B cell (primary cell): Measurements from ENCODE around the gene ZC3H7A. TPM values are rescaled to one million over a fixed set of nuclear protein-coding genes. Genes with fewer than 3 reads are reported as not detected.

Source experiments
- ATAC-seq: fragments of 200-7000 bp; cut with Tn5 transposase; one replicate; pipeline ENCODE4 v1.10.0; 2021; ENCODE audit warnings: low read depth, mild to moderate bottlenecking, moderate number of reproducible peaks, moderate library complexity
- CTCF ChIA-PET: fragments of 350-600 bp; sonication (Branson Sonifier 250); formaldehyde crosslinking; loops from one replicate; lab custom pipeline; 2021; ENCODE audit warnings: antibody characterized with exemption, inconsistent platforms; lab: Charles Lee
- POLR2A ChIA-PET: fragments of 350-600 bp; sonication (Branson Sonifier 250); formaldehyde crosslinking; loops from one replicate; lab custom pipeline; 2021; ENCODE audit warnings: antibody characterized with exemption; lab: Charles Lee
- DNase-seq: peaks from one replicate; pipeline ENCODE4 v3.0.0; 2013
- H2AFZ ChIP-seq: 2 replicates; pipeline ENCODE4 v1.6.1; 2012; ENCODE audit warnings: mild to moderate bottlenecking, low read depth, low read length; ENCODE audit not compliant: insufficient read depth, poor library complexity, severe bottlenecking
- H3K27ac ChIP-seq, 2 donors: 1 replicate in 1 of 2; 2 replicates in 1 of 2; pipeline ENCODE4 v1.5.1; 2012 to 2013; ENCODE audit warnings: low read length in 2 of 2, mild to moderate bottlenecking in 2 of 2, moderate library complexity in 1 of 2
- H3K27me3 ChIP-seq, 4 experiments: fragments of 200-600 bp in 1 of 4; sonication (generic) in 1 of 4; replicated peaks in 1 of 4; 1 replicate in 2 of 4; 2 replicates in 2 of 4; pipeline versions ENCODE4 v1.6.1 to v1.7.0; 2013 to 2016; ENCODE audit warnings: low read length in 3 of 4, mild to moderate bottlenecking in 2 of 4, mixed read lengths in 1 of 4, moderate library complexity in 1 of 4; ENCODE audit not compliant: insufficient read depth in 4 of 4, control insufficient read depth in 3 of 4; ENCODE audit errors: control extremely low read depth in 1 of 4
- H3K36me3 ChIP-seq, 2 experiments: replicated peaks in 1 of 2; 1 replicate in 1 of 2; 2 replicates in 1 of 2; pipeline versions ENCODE4 v1.6.1 to v1.7.1; 2013; ENCODE audit warnings: low read length in 1 of 2; ENCODE audit not compliant: insufficient read depth in 2 of 2, control insufficient read depth in 1 of 2; ENCODE audit errors: control extremely low read depth in 1 of 2, extremely low read depth in 1 of 2
- H3K4me1 ChIP-seq, 2 donors: fragments of 200-600 bp in 1 of 2; sonication (generic) in 1 of 2; 1 replicate in 1 of 2; 2 replicates in 1 of 2; pipeline versions ENCODE4 v1.5.1 to v1.6.1; 2013 to 2017; ENCODE audit warnings: low read length in 2 of 2; ENCODE audit not compliant: control insufficient read depth in 2 of 2, insufficient read depth in 2 of 2
- H3K4me2 ChIP-seq: replicated peaks from 2 replicates; pipeline ENCODE3; 2012; ENCODE audit warnings: mild to moderate bottlenecking, low read depth, low read length; ENCODE audit not compliant: poor library complexity, severe bottlenecking
- H3K4me3 ChIP-seq, 5 experiments: fragments of 200-600 bp in 1 of 5; sonication (generic) in 1 of 5; 1 replicate in 3 of 5; 2 replicates in 2 of 5; pipeline versions ENCODE4 v1.5.1 to v1.7.0; 2011 to 2016; ENCODE audit warnings: low read length in 4 of 5, mild to moderate bottlenecking in 4 of 5, low read depth in 2 of 5, control low read depth in 1 of 5, moderate library complexity in 1 of 5; ENCODE audit not compliant: insufficient read depth in 1 of 5; ENCODE audit errors: control extremely low read depth in 1 of 5, extremely low read depth in 1 of 5
- H3K79me2 ChIP-seq: fragments of 200-600 bp; sonication (generic); one replicate; pipeline ENCODE4 v1.6.0; 2016; ENCODE audit warnings: low read length; ENCODE audit not compliant: control insufficient read depth, insufficient read depth
- H3K9ac ChIP-seq: fragments of 200-600 bp; sonication (generic); 2 replicates; pipeline ENCODE4 v1.6.1; 2017; ENCODE audit warnings: mild to moderate bottlenecking, low read length, moderate library complexity
- H3K9me3 ChIP-seq, 3 donors: one replicate each; pipeline versions ENCODE4 v1.6.1 to v1.7.1; 2013; ENCODE audit warnings: low read length in 2 of 3; ENCODE audit not compliant: control insufficient read depth in 2 of 3, insufficient read depth in 1 of 3; ENCODE audit errors: control extremely low read depth in 1 of 3
- H4K20me1 ChIP-seq: 2 replicates; pipeline ENCODE4 v1.6.0; 2012; ENCODE audit warnings: mild to moderate bottlenecking, low read length; ENCODE audit not compliant: insufficient read depth, control insufficient read depth, poor library complexity, severe bottlenecking
- H3K27ac Mint-ChIP-seq: one replicate; pipeline ENCODE4 v1.8.0; 2021; ENCODE audit warnings: mixed read lengths
- H3K27me3 Mint-ChIP-seq: one replicate; pipeline ENCODE4 v1.8.0; 2021; ENCODE audit warnings: mixed read lengths
- H3K4me1 Mint-ChIP-seq: one replicate; pipeline ENCODE4 v1.8.0; 2021; ENCODE audit warnings: mixed read lengths
- H3K4me3 Mint-ChIP-seq: one replicate; pipeline ENCODE4 v1.8.0; 2021; ENCODE audit warnings: mixed read lengths
- H3K9me3 Mint-ChIP-seq: one replicate; pipeline ENCODE4 v1.8.0; 2022; ENCODE audit warnings: mixed read lengths; ENCODE audit not compliant: insufficient read depth
- CTCF ChIP-seq: fragments of 200-600 bp; IDR thresholded peaks from one replicate; pipeline ENCODE4 v1.8.0; 2022; ENCODE audit warnings: antibody characterized with exemption, mild to moderate bottlenecking
- EZH2 ChIP-seq: IDR thresholded peaks from 2 replicates; pipeline ENCODE4 v1.6.1; 2012; ENCODE audit warnings: borderline replicate concordance, low read depth, mild to moderate bottlenecking, moderate library complexity, low read length; ENCODE audit not compliant: insufficient read depth, poor library complexity, severe bottlenecking
- WGBS: methylation state at CpG from one replicate; pipeline ENCODE4 v1.1.5; 2013; ENCODE audit warnings: missing lambda C conversion rate; ENCODE audit not compliant: insufficient coverage; 5-methylcytosine and 5-hydroxymethylcytosine counted together
- intact Hi-C: fragments of 100-400 bp; cut with micrococcal nuclease; formaldehyde crosslinking; loops from one replicate; pipeline ENCODE4 v1.10.0; 2022
- polyA plus RNA-seq: library from polyadenylated mRNA; depleted of rRNA; stranded (reverse); fragments of >200 nt; gene quantifications from 2 replicates; pipeline ENCODE4 v1.2.3, GENCODE V29; 2012
- total RNA-seq, 2 donors: library from RNA; stranded (reverse); fragments of 120-200 nt in 1 of 2; gene quantifications; 1 replicate in 1 of 2; 2 replicates in 1 of 2; pipeline versions ENCODE4 v1.2.3 to v1.2.4, GENCODE V29; 2013 to 2022

ZC3H7A gene
- total and polyA plus RNA-seq, 2 donors (not counting 1 experiment from before 2014, with no cell fraction given): 40.8 to 126 TPM

- POLR2A ChIA-PET: interaction anchor here (0.5 to 4.1 kb wide), 15 partner anchors 11 to 123 kb away, joined by 3 to 30 read pairs (median 3); partner anchors contain the start of gene ZC3H7A
- TF ChIP-seq EZH2 (no peak), CTCF (no peak)
- no peaks in the 10 kb centered on the region for H4K20me1 ChIP-seq
- WGBS: under 1% methylated on average over 96 of the region's 96 CpGs
- CTCF ChIA-PET: interaction anchor here (0.6 to 4.0 kb wide), 13 partner anchors 28 to 778 kb away, joined by 3 to 23 read pairs (median 4); partner anchors contain the start of genes TNFRSF17 and ZC3H7A
- peak within 1 kb of the TSS; percentile 96 for H3K27ac Mint-ChIP-seq
- H2AFZ ChIP-seq: peak within 1 kb of the TSS; percentile 78
- ATAC-seq (peak; percentile 91), DNase-seq (peak; percentile 100)
- H3K27ac ChIP-seq: peak within 1 kb of the TSS; percentile 81 to 88
- no peaks in the 10 kb centered on the region for H3K27me3 ChIP-seq
- H3K9me3 Mint-ChIP-seq: no peaks in the 10 kb centered on the region
- no peaks in the 10 kb centered on the region for H3K27me3 Mint-ChIP-seq
- peaks cover 31 to 44% of the 10 kb centered on the region in 2 donors for H3K4me1 ChIP-seq
- H3K4me3 ChIP-seq: peak within 1 kb of the TSS; percentile 76 to 97 (median 83)
- no peaks in the 10 kb centered on the region for H3K36me3 ChIP-seq
- H3K4me2 ChIP-seq: peak within 1 kb of the TSS; percentile 93
- intact Hi-C loops: loop anchor here (1.0 to 2.0 kb wide), 7 partner anchors 26 to 174 kb away; partner anchors contain the start of genes RSL1D1 and ZC3H7A
- no peaks in the 10 kb centered on the region for H3K9me3 ChIP-seq
- peak within 1 kb of the TSS; percentile 96 for H3K9ac ChIP-seq
- peaks cover 52% of the 10 kb centered on the region for H3K4me1 Mint-ChIP-seq
- peaks cover 46% of the 10 kb centered on the region for H3K79me2 ChIP-seq
- H3K4me3 Mint-ChIP-seq: peak within 1 kb of the TSS; percentile 97
These were observed 54.3 kb downstream of the ZC3H7A start, which contains the start of gene TXNDC11 for GRCh38 chr16:11742536-11743307. TXNDC11 (minus strand) TSS chr16:11742857; CDS start chr16:11742730, 127 bp downstream.
